ENCODE results near the gene NDUFA7. TPM values are rescaled to one million over a fixed set of nuclear protein-coding genes. Genes with fewer than 3 reads are reported as not detected.
"Not testable (repeated sequence)": the region's sequence is repeated elsewhere in the genome, so short reads cannot be mapped to it uniquely, and the experiment has no call there.

NDUFA7 gene
- total RNA-seq, 4 donors from 2014 or later: 11.2 to 40.0 (median 18.6) TPM

DNA sequence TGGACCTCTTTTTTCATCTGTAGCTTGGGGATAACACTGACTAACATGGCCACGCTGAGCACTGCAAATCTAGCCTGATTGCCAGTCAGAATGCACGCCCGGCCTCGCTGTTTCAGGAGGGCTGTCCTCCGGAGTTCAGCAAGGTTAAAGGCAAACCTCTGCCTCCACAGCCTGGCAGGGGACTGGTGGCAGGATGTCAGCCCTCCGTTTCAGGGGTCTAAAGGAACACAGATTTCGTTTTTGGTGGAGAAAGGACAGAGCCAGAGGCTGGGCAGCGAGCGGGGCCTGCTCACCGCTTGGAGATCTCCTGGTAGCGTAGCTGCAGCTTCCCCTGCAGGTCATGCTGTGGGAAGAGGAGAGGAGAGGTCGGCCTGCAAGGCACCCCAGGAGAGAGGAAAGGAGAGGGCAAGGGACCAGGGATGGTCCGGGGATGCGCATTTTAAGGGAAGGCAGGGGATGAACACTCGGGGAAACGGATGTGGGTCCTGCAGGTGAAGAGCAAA is 560 bp downstream of the NDUFA7 start:
- Histone ChIP-seq H3K4me3 (peak overlapping the region; percentile 55 to 88 (median 81)), H3K36me3 (peaks cover 0 to under 1% (median 0%) of the 10 kb centered on the region in 4 donors), H3K9me3 (no peaks in the 10 kb centered on the region), H3K4me1 (peaks cover 20 to 29% (median 24%) of the 10 kb centered on the region in 4 donors), H3K27me3 (no peaks in the 10 kb centered on the region), H3K27ac (peak overlapping the region; percentile 90 to 96 (median 94))
- intact Hi-C loops (cut with DNase I; ENCODE audit: low total_unique reads) (no loop called here), in situ Hi-C loops (cut with MboI; ENCODE audit: low pct_ligation_motif_present in 1 of 4, low pct_unique_long_range_greater_than_20kb in 1 of 4, low sequenced_read_pairs in 3 of 4) (loop anchor here in 1 of 4 donors (5.0 kb wide), 1 partner anchor 53 kb away; no protein-coding TSS in a partner anchor)
- WGBS, 2 donors (ENCODE audit: low coverage in 1 of 2): 2% methylated on average over 13 of the region's 16 CpGs; no CpG with 5 or more reads in 1 of the 2 donors
- DNase-seq: no peak
- no peak for TF ChIP-seq POLR2AphosphoS5 (IDR thresholded peaks at IDR 0.05)
- TF ChIP-seq POLR2A (IDR thresholded peaks at IDR 0.05): no peak
- TF ChIP-seq EP300 (IDR thresholded peaks at IDR 0.05; ENCODE audit: low read depth): no peak
- TF ChIP-seq, protein P1, sequence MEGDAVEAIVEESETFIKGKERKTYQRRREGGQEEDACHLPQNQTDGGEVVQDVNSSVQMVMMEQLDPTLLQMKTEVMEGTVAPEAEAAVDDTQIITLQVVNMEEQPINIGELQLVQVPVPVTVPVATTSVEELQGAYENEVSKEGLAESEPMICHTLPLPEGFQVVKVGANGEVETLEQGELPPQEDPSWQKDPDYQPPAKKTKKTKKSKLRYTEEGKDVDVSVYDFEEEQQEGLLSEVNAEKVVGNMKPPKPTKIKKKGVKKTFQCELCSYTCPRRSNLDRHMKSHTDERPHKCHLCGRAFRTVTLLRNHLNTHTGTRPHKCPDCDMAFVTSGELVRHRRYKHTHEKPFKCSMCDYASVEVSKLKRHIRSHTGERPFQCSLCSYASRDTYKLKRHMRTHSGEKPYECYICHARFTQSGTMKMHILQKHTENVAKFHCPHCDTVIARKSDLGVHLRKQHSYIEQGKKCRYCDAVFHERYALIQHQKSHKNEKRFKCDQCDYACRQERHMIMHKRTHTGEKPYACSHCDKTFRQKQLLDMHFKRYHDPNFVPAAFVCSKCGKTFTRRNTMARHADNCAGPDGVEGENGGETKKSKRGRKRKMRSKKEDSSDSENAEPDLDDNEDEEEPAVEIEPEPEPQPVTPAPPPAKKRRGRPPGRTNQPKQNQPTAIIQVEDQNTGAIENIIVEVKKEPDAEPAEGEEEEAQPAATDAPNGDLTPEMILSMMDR (IDR thresholded peaks at IDR 0.05): no peak

DNA sequence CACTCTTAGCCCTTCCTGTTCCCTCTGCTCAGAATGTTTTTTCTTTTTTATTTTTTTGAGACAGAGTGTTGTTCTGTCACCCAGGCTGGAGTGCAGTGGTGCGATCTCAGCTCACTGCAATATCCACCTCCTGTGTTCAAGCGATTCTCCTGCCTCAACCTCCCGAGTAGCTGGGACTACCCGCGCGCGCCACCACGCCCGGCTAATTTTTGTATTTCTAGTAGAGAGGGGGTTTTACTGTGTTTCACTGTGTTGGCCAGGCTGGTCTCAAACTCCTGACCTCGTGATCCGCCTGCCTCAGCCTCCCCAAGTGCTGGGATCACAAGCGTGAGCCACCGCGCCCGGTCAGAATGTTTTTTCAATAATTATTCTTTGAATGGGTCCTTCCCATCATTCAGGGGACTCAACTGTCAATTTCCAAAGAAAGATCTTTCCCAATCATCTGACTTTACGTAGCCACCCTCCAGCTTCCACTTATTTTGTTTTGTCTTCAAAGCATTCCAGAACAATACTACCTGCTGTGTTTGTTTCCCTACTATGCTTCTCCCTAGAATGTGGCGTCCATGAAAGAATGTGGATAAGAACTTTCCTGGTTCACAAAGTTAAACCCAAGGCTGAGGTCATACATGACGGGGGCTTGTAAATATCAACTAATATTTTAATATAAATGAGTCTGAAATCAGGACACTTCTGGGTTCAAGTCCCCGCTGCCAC is 1.2 kb downstream of the NDUFA7 start:
- no peak for TF ChIP-seq POLR2A (IDR thresholded peaks at IDR 0.05)
- TF ChIP-seq EP300 (IDR thresholded peaks at IDR 0.05; ENCODE audit: low read depth): no peak
- no peak for TF ChIP-seq POLR2AphosphoS5 (IDR thresholded peaks at IDR 0.05)
- TF ChIP-seq, protein P1 (IDR thresholded peaks at IDR 0.05): no peak
- H3K4me3 ChIP-seq: peak overlapping the region in 3 of 4 donors; percentile 76 to 88 (median 86)
- 65 to 84% methylated on average over 5 to 19 of the region's 19 CpGs for WGBS, 2 donors (ENCODE audit: low coverage in 1 of 2)
- intact Hi-C loops (cut with DNase I; ENCODE audit: low total_unique reads) (no loop called here), in situ Hi-C loops (cut with MboI; ENCODE audit: low pct_ligation_motif_present in 1 of 4, low pct_unique_long_range_greater_than_20kb in 1 of 4, low sequenced_read_pairs in 3 of 4) (loop anchor here in 1 of 4 donors (5.0 kb wide), 1 partner anchor 53 kb away; no protein-coding TSS in a partner anchor)
- peaks cover 0 to 7% (median 0%) of the 10 kb centered on the region in 4 donors for H3K36me3 ChIP-seq
- H3K9me3 ChIP-seq: no peaks in the 10 kb centered on the region
- peak overlapping the region; percentile 90 to 96 (median 94) for H3K27ac ChIP-seq
- peaks cover 20 to 29% (median 24%) of the 10 kb centered on the region in 4 donors for H3K4me1 ChIP-seq
- H3K27me3 ChIP-seq: no peaks in the 10 kb centered on the region
- DNase-seq: no peak

- H3K27ac ChIP-seq; DNase-seq; H3K9me3 ChIP-seq; intact Hi-C loops (cut with DNase I; ENCODE audit: low total_unique reads); in situ Hi-C loops (cut with MboI; ENCODE audit: low pct_ligation_motif_present in 1 of 4, low pct_unique_long_range_greater_than_20kb in 1 of 4, low sequenced_read_pairs in 3 of 4); H3K4me3 ChIP-seq; H3K27me3 ChIP-seq: not testable (repeated sequence)
- 40 to 80% methylated on average over 1 to 9 of the region's 9 CpGs for WGBS, 2 donors (ENCODE audit: low coverage in 1 of 2)
- Histone ChIP-seq H3K36me3 (peaks cover 0 to 18% (median 4%) of the 10 kb centered on the region in 4 donors), H3K4me1 (peaks cover 20 to 29% (median 24%) of the 10 kb centered on the region in 4 donors)
Measured at GRCh38 chr19:8318835-8319234, 2.3 kb downstream of the NDUFA7 start.

DNA sequence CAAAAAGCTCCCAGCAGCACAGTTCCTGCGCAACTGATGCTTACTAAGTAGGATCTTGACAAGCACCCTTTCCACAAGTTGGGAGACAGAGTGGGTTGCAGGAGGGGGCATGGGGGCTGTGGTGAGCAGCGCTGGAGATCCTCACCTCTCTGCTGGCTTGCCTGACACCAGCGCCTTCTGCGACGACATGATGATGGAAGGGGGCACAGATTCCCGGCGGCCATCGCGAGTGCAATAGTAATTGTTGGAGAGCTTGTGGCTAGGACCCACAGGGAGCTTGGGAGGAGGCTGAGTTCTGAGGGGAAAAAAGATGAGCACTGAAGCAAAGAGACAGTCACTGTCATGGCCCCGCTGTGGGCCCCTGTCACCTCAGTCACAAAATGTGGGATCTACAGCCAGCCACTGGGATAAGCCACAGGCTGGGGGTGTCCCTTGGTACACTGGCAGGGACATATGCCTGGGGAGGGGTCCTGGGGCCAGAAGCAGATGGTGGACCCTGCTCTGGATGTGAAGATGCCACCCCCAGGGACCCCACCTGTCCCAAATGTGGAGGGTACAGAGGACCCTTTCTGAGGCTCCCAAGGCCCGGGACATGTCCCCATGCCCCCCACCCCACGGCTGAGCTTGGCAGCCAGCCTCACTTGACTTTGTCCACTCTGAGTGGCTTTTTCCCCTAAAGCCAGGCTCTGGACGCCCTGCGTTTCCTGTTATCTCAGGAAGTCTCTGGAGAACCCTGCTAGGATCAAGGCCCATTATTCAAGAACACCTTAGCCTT is 4.6 kb downstream of the NDUFA7 start:
- intact Hi-C loops (cut with DNase I; ENCODE audit: low total_unique reads): no loop called here
- WGBS, 2 donors (ENCODE audit: low coverage in 1 of 2): 63 to 89% methylated on average over 2 to 14 of the region's 14 CpGs
- in situ Hi-C loops (cut with MboI; ENCODE audit: low pct_ligation_motif_present in 1 of 4, low pct_unique_long_range_greater_than_20kb in 1 of 4, low sequenced_read_pairs in 3 of 4): no loop called here
- TF ChIP-seq, protein P1 (IDR thresholded peaks at IDR 0.05): no peak
- TF ChIP-seq POLR2AphosphoS5 (IDR thresholded peaks at IDR 0.05) (no peak), POLR2A (IDR thresholded peaks at IDR 0.05) (no peak), EP300 (IDR thresholded peaks at IDR 0.05; ENCODE audit: low read depth) (no peak)
- no peaks in the 10 kb centered on the region for H3K27me3 ChIP-seq
- peaks cover 9 to 20% (median 14%) of the 10 kb centered on the region in 4 donors for H3K4me1 ChIP-seq
- DNase-seq: no peak
- H3K9me3 ChIP-seq: no peaks in the 10 kb centered on the region
- H3K36me3 ChIP-seq: peaks cover 0 to 18% (median 5%) of the 10 kb centered on the region in 4 donors
- no peak overlapping the region for H3K27ac ChIP-seq
- no peak overlapping the region for H3K4me3 ChIP-seq

- DNase-seq; H3K27ac ChIP-seq; in situ Hi-C loops (cut with MboI; ENCODE audit: low pct_ligation_motif_present in 1 of 4, low pct_unique_long_range_greater_than_20kb in 1 of 4, low sequenced_read_pairs in 3 of 4); H3K27me3 ChIP-seq; intact Hi-C loops (cut with DNase I; ENCODE audit: low total_unique reads); H3K9me3 ChIP-seq; H3K4me3 ChIP-seq: not testable (repeated sequence)
- Histone ChIP-seq H3K36me3 (peaks cover 0 to 25% (median 7%) of the 10 kb centered on the region in 4 donors), H3K4me1 (peaks cover 6 to 15% (median 10%) of the 10 kb centered on the region in 4 donors)
- WGBS, 2 donors (ENCODE audit: low coverage in 1 of 2): 89 to 96% methylated on average over 9 to 11 of the region's 11 CpGs
Measured at GRCh38 chr19:8314981-8315640, 6.1 kb downstream of the NDUFA7 start.
